SK-N-SH treated with all-trans-retinoic acid at 6 μM for 48 hours (cell line): ENCODE results near the gene HOOK2.
"Not testable (repeated sequence)": the region's sequence is repeated elsewhere in the genome, so short reads cannot be mapped to it uniquely, and the experiment has no call there.

Experiments used
- ATAC-seq: fragments of 200-7000 bp; cut with Tn5 transposase; 3 replicates; pipeline ENCODE4 v1.9.1; 2020; ENCODE audit warnings: mild to moderate bottlenecking, moderate library complexity
- ARNTL ChIP-seq: fragments of 450-650 bp; formaldehyde crosslinking; IDR thresholded peaks from 2 replicates; pipeline ENCODE4 v1.5.0; 2020; ENCODE audit warnings: low read depth, mild to moderate bottlenecking, moderate library complexity, borderline replicate concordance
- BACH2 ChIP-seq: fragments of 250-450 bp; sonication (Bioruptor Pico); IDR thresholded peaks from 2 replicates; pipeline ENCODE4 v1.9.0; 2021; ENCODE audit warnings: mild to moderate bottlenecking, borderline replicate concordance
- CREB5 ChIP-seq: fragments of 250-450 bp; sonication (Bioruptor Pico); IDR thresholded peaks from 2 replicates; pipeline ENCODE4 v1.5.1; 2020; ENCODE audit warnings: low read depth, mild to moderate bottlenecking, moderate library complexity
- CSRNP3 ChIP-seq: fragments of 250-450 bp; sonication (Bioruptor Pico); IDR thresholded peaks from 2 replicates; pipeline ENCODE4 v1.5.1; 2021; ENCODE audit warnings: mild to moderate bottlenecking, moderate library complexity
- GLIS3 ChIP-seq: fragments of 250-450 bp; sonication (Bioruptor Pico); IDR thresholded peaks from 2 replicates; pipeline ENCODE4 v1.5.0; 2020; ENCODE audit warnings: mild to moderate bottlenecking, moderate library complexity
- OSR1 ChIP-seq: fragments of 250-450 bp; sonication (Bioruptor Pico); IDR thresholded peaks from 2 replicates; pipeline ENCODE4 v1.8.0; 2022; ENCODE audit warnings: moderate library complexity, mild to moderate bottlenecking, inconsistent platforms
- PPARA ChIP-seq: fragments of 250-450 bp; sonication (Bioruptor Pico); IDR thresholded peaks from 2 replicates; pipeline ENCODE4 v1.5.0; 2020; ENCODE audit warnings: mild to moderate bottlenecking, borderline replicate concordance
- SNAI2 ChIP-seq: fragments of 250-450 bp; sonication (Bioruptor Pico); IDR thresholded peaks from 2 replicates; pipeline ENCODE4 v1.5.0; 2020; ENCODE audit warnings: mild to moderate bottlenecking, moderate library complexity
- TCF4 ChIP-seq: fragments of 250-450 bp; sonication (Bioruptor Pico); IDR thresholded peaks from 2 replicates; pipeline ENCODE4 v1.8.0; 2021; ENCODE audit warnings: mild to moderate bottlenecking, moderate library complexity, borderline replicate concordance
- TOX ChIP-seq: fragments of 250-450 bp; sonication (Bioruptor Pico); IDR thresholded peaks from 2 replicates; pipeline ENCODE4 v1.8.0; 2021; ENCODE audit warnings: mild to moderate bottlenecking, moderate library complexity, borderline replicate concordance
- TSHZ2 ChIP-seq: fragments of 250-450 bp; sonication (Bioruptor Pico); IDR thresholded peaks from 2 replicates; pipeline ENCODE4 v1.5.0; 2020; ENCODE audit warnings: mild to moderate bottlenecking, moderate library complexity
- ZC3H10 ChIP-seq: fragments of 250-450 bp; sonication (Bioruptor Pico); IDR thresholded peaks from 2 replicates; pipeline ENCODE4 v1.5.1; 2021; ENCODE audit warnings: mild to moderate bottlenecking, moderate library complexity
- ZFP3 ChIP-seq: fragments of 250-450 bp; sonication (Bioruptor Pico); IDR thresholded peaks from 2 replicates; pipeline ENCODE4 v1.5.0; 2020; ENCODE audit warnings: mild to moderate bottlenecking, moderate library complexity
- ZFP30 ChIP-seq: fragments of 450-650 bp; formaldehyde crosslinking; IDR thresholded peaks from 2 replicates; pipeline ENCODE4 v1.5.0; 2022; ENCODE audit warnings: mild to moderate bottlenecking, moderate library complexity
- ZNF565 ChIP-seq: fragments of 450-650 bp; formaldehyde crosslinking; conservative IDR thresholded peaks from 2 replicates; pipeline ENCODE4 v1.5.0; 2020; ENCODE audit warnings: low read depth, mild to moderate bottlenecking, moderate library complexity
- ZNF70 ChIP-seq: fragments of 450-650 bp; formaldehyde crosslinking; IDR thresholded peaks from 2 replicates; pipeline ENCODE4 v1.5.0; 2020; ENCODE audit warnings: mild to moderate bottlenecking, moderate library complexity
- ZNF8 ChIP-seq: fragments of 450-650 bp; formaldehyde crosslinking; IDR thresholded peaks from 2 replicates; pipeline ENCODE4 v1.5.0; 2020; ENCODE audit warnings: mild to moderate bottlenecking, moderate library complexity
- TF ChIP-seq, protein P1 (sequence below): fragments of 250-450 bp; sonication (Bioruptor Pico); IDR thresholded peaks from 2 replicates; pipeline ENCODE4 v1.8.0; 2020; ENCODE audit warnings: mild to moderate bottlenecking, moderate library complexity, borderline replicate concordance
- TF ChIP-seq, protein P2 (sequence below): fragments of 250-450 bp; sonication (Bioruptor Pico); IDR thresholded peaks from 2 replicates; pipeline ENCODE4 v1.8.0; 2021; ENCODE audit warnings: low read depth, mild to moderate bottlenecking, moderate library complexity, borderline replicate concordance

Gene HOOK2, protein sequence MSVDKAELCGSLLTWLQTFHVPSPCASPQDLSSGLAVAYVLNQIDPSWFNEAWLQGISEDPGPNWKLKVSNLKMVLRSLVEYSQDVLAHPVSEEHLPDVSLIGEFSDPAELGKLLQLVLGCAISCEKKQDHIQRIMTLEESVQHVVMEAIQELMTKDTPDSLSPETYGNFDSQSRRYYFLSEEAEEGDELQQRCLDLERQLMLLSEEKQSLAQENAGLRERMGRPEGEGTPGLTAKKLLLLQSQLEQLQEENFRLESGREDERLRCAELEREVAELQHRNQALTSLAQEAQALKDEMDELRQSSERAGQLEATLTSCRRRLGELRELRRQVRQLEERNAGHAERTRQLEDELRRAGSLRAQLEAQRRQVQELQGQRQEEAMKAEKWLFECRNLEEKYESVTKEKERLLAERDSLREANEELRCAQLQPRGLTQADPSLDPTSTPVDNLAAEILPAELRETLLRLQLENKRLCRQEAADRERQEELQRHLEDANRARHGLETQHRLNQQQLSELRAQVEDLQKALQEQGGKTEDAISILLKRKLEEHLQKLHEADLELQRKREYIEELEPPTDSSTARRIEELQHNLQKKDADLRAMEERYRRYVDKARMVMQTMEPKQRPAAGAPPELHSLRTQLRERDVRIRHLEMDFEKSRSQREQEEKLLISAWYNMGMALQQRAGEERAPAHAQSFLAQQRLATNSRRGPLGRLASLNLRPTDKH

GRCh38 chr19:12774588-12775555, at the start of gene HOOK2:
HOOK2 (minus strand) TSS chr19:12775552; CDS start chr19:12775449, 103 bp downstream.
- TF ChIP-seq ZFP30 (CRISPR knock-in tag) = no peak
- TF ChIP-seq, protein P1, sequence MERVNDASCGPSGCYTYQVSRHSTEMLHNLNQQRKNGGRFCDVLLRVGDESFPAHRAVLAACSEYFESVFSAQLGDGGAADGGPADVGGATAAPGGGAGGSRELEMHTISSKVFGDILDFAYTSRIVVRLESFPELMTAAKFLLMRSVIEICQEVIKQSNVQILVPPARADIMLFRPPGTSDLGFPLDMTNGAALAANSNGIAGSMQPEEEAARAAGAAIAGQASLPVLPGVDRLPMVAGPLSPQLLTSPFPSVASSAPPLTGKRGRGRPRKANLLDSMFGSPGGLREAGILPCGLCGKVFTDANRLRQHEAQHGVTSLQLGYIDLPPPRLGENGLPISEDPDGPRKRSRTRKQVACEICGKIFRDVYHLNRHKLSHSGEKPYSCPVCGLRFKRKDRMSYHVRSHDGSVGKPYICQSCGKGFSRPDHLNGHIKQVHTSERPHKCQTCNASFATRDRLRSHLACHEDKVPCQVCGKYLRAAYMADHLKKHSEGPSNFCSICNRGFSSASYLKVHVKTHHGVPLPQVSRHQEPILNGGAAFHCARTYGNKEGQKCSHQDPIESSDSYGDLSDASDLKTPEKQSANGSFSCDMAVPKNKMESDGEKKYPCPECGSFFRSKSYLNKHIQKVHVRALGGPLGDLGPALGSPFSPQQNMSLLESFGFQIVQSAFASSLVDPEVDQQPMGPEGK (CRISPR knock-in tag) = no peak
- TF ChIP-seq, protein P2, sequence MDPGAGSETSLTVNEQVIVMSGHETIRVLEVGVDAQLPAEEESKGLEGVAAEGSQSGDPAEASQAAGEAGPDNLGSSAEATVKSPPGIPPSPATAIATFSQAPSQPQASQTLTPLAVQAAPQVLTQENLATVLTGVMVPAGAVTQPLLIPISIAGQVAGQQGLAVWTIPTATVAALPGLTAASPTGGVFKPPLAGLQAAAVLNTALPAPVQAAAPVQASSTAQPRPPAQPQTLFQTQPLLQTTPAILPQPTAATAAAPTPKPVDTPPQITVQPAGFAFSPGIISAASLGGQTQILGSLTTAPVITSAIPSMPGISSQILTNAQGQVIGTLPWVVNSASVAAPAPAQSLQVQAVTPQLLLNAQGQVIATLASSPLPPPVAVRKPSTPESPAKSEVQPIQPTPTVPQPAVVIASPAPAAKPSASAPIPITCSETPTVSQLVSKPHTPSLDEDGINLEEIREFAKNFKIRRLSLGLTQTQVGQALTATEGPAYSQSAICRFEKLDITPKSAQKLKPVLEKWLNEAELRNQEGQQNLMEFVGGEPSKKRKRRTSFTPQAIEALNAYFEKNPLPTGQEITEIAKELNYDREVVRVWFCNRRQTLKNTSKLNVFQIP = no peak
- TF ChIP-seq SNAI2 (CRISPR knock-in tag) = no peak
- no peak for TF ChIP-seq BACH2 (CRISPR knock-in tag)
- TF ChIP-seq TCF4 (CRISPR knock-in tag) = no peak
- no peak for TF ChIP-seq ZNF70 (CRISPR knock-in tag)
- no peak for TF ChIP-seq ZC3H10
- no peak for TF ChIP-seq ARNTL (CRISPR knock-in tag)
- TF ChIP-seq ZNF565 = no peak
- TF ChIP-seq, all 23 proteins: peak for 0
- ATAC-seq = no peak

DNA sequence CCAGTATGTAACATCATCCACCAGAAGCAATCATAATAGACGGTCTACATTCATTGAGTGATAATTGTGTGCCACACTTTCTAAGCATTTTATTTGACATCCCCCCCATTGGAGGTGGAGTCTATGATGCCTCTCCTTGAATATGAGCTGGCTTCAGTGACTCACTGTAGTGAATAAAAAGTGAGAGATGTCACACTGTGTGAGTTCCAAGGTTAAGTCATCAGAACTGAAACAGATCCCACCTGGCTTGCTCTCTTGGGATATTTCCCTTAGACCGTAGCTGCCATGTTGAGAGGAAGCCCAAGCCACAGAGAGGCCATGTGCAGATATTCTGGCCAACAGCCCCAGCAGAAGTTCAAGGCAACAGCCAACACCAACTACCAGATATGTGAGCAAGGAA, 46.4 kb upstream of the HOOK2 start:
- no peak for ATAC-seq
- TF ChIP-seq CREB5 = no peak
- no peak for TF ChIP-seq TCF4 (CRISPR knock-in tag)
- no peak for TF ChIP-seq ZFP30 (CRISPR knock-in tag)
- TF ChIP-seq ZNF565 = no peak
- no peak for TF ChIP-seq ZFP3
- TF ChIP-seq, protein P1 (CRISPR knock-in tag) = no peak
- no peak for TF ChIP-seq TSHZ2
- no peak for TF ChIP-seq ZNF70 (CRISPR knock-in tag)
- TF ChIP-seq BACH2 (CRISPR knock-in tag) = no peak
- TF ChIP-seq OSR1 (CRISPR knock-in tag) = no peak
- no peak for TF ChIP-seq TOX (CRISPR knock-in tag)
- no peak for TF ChIP-seq ZC3H10
- TF ChIP-seq CSRNP3 (CRISPR knock-in tag) = no peak
- TF ChIP-seq, protein P2 = no peak
- no peak for TF ChIP-seq ARNTL (CRISPR knock-in tag)
- no peak for TF ChIP-seq ZNF8 (CRISPR knock-in tag)
- TF ChIP-seq GLIS3 (CRISPR knock-in tag) = no peak
- TF ChIP-seq PPARA (CRISPR knock-in tag) = no peak

DNA sequence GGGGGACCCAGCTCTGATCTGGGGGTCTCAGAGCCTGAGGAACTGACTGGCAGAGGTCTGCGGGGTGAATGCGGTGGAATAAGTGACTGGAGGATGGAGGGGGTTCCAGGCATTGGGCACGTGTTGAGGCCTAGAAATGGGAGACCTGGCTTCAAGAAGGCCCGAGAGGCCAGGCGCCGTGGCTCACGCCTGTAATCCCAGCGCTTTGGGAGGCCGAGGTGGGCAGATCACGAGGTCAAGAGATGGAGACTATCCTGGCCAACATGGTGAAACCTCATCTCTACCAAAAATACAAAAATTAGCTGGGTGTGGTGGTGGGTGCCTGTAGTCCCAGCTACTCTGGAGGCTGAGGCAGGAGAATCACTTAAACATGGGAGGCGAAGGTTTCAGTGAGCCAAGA, 42.5 kb upstream of the HOOK2 start:
- not testable (repeated sequence) for ATAC-seq

GRCh38 chr19:12817188-12817587, 41.8 kb upstream of the HOOK2 start:
- not testable (repeated sequence) for ATAC-seq
